ENCODE data around the gene USP20. TPM values are rescaled to one million over a fixed set of nuclear protein-coding genes. Genes with fewer than 3 reads are reported as not detected.
A peak's percentile ranks its signal among the peaks of the same experiment; 100 is the strongest.
"Not testable (repeated sequence)": the region's sequence is repeated elsewhere in the genome, so short reads cannot be mapped to it uniquely, and the experiment has no call there.

USP20 gene
- total RNA-seq, 2 experiments from 2014 or later: 51.1 to 55.4 TPM

DNA sequence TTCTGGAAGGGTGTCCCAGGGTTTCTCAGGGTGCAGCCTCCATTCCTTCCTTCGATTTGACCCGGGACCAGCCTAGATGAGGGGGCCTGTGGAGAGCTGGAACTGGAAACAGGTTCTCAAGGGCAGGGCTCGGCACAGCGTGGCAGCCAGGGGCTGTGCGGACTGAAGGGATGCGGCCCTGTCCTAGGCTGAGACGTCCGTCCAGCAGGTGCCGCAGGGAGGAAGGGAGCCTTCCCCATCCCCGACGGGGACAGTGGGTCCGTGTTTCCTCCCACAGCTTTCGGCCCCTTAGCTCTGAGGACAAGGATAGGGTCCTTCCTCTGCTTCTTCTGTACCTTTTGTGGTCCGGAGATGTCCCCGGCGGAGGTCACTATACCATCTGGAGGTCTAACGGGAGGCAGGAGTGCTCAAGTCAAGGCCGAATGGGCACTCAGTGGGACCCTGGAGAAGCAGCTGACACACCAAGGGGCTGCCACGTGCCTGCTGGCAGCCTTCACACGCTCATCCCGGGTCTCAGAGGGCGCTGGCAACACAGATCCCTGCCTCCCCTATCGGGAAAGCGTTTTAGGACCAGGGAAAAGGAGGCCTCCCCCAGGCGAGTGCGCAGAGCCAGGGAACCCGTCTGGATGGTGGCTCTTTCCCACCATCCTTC lies 49.9 kb downstream of the USP20 start:
- Mint-ChIP-seq H3K27me3 (peaks cover 3% of the 10 kb centered on the region), H3K4me3 (peak overlapping the region; percentile 92), H3K9me3 (peaks cover 4% of the 10 kb centered on the region), H3K27ac (peak overlapping the region; percentile 100), H3K36me3 (peaks cover 47% of the 10 kb centered on the region), H3K4me1 (peaks cover 55% of the 10 kb centered on the region)
- DNase-seq: peak; percentile 51

DNA sequence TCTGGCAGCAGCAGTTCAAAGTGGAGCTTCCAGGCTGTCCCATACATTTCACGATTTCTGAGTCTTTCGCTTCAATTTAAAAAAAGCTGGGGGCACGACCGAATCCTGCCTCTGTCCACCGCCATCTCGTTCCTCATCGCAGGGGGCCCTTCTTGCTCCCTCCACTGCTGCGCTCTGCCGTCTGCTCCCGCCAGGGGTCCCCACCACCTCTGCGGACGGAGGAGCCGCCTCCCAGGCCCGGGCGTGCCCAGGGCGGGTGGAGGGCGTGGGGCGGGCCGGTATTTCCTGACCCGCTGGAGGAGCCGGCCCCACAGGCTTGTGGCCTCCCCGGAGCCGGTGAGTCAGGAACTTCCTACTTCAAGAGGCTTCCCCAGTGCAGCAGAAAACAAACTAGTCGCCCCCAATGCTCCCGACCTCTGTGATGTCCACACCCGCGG lies 50.4 kb downstream of the USP20 start:
- H3K27ac Mint-ChIP-seq: peak overlapping the region; percentile 100
- peaks cover 4% of the 10 kb centered on the region for H3K9me3 Mint-ChIP-seq
- H3K4me1 Mint-ChIP-seq: peaks cover 58% of the 10 kb centered on the region
- peak overlapping the region; percentile 92 for H3K4me3 Mint-ChIP-seq
- DNase-seq: peak; percentile 97
- peaks cover 50% of the 10 kb centered on the region for H3K36me3 Mint-ChIP-seq
- peaks cover 3% of the 10 kb centered on the region for H3K27me3 Mint-ChIP-seq

DNA sequence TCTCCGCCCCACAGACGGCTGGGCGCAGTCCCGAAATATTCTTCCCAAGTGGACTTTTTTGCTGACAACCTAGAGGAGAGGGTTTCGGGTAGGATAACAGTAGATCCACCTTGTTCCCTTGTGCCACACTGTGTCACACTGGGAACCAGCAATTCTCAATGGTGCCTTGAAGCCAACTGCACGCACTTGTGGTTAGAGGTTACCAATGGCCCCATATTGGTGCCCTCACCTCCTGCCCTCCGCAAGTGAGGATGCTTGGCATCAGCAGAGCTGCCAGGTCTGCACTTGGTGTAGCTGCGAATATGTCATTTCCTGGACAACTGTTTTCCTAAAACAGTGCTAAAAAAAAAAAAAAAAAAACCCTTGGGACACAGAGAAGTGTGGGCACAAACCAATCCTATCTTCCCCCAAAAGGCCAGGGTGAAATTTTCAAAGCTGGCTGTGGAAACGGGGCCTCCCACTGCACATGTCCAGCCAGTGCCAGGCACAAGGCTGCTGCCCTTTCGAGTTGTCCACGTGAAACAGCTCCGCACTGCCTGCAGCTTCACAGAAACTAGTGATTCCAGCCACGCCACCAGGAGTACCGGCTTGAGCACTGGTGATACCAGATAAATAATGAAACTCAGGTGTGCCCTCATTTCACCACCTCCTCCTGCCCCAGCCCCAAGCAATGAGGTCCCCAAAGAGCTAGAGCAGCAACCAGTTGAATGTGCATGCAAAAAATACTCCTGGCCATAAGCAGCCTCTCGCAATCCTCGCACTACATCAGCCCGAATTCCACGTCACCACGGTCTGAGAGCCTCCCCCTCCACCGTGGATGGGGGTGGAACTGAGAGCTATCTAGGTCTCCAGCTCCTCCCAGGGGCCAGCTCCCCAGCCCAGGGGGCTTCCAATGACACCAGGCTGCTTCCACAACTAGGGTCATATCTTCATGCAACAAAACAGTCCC lies 51.2 kb downstream of the USP20 start:
- H3K27me3 Mint-ChIP-seq: peaks cover 3% of the 10 kb centered on the region
- H3K9me3 Mint-ChIP-seq: peaks cover 4% of the 10 kb centered on the region
- H3K4me3 Mint-ChIP-seq: peak overlapping the region; percentile 92
- peaks cover 65% of the 10 kb centered on the region for H3K4me1 Mint-ChIP-seq
- peaks cover 58% of the 10 kb centered on the region for H3K36me3 Mint-ChIP-seq
- H3K27ac Mint-ChIP-seq: peak overlapping the region; percentile 100
- peak; percentile 78 for DNase-seq

DNA sequence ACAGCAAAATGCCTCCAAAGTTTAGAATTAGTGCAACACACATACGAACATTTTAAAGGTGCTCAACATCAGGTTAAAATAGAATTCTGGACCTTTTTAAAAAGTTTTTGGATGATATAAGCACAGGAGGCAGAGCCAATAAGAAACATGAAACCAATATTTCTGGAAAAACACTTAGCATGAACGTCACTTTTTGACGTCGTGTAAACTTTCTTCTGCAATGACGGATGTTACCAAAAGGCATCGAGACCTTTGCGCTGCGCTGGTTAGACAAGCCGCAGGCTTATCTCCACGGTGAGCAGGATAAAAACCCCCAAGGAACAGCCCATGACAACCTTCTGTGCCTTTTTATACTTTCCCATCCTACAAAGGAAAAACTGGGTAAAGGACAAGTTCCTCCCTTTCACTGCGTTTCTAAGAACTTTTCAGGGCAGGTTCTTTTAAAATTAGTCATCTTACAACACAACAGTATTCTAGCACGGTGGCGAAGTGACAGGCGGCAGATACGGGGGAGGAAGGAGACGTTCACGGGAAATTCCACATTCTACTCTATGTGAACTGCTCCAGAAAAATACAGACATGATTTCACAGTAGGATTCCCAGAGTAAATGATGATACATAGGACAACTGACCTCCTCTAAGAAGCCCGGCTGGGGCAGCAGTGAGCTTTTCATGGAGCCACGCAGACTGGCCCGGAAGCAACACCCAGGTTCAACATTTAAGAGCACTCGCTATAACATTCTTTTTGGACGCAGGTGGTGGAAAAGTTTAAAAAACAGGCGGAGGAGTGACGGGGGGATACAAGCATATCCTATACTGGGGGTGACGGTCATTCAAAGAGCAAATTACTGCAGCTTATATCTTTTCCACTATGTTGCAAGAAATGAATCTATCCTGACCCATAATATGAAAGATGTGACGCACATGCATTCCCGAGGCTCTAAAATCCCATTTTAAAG lies 52.4 kb downstream of the USP20 start:
- Mint-ChIP-seq H3K4me3 (peak overlapping the region; percentile 92), H3K27me3 (peaks cover 3% of the 10 kb centered on the region), H3K27ac (peak overlapping the region; percentile 100), H3K9me3 (peaks cover 4% of the 10 kb centered on the region), H3K4me1 (peaks cover 71% of the 10 kb centered on the region), H3K36me3 (peaks cover 65% of the 10 kb centered on the region)
- peak; percentile 75 for DNase-seq

DNA sequence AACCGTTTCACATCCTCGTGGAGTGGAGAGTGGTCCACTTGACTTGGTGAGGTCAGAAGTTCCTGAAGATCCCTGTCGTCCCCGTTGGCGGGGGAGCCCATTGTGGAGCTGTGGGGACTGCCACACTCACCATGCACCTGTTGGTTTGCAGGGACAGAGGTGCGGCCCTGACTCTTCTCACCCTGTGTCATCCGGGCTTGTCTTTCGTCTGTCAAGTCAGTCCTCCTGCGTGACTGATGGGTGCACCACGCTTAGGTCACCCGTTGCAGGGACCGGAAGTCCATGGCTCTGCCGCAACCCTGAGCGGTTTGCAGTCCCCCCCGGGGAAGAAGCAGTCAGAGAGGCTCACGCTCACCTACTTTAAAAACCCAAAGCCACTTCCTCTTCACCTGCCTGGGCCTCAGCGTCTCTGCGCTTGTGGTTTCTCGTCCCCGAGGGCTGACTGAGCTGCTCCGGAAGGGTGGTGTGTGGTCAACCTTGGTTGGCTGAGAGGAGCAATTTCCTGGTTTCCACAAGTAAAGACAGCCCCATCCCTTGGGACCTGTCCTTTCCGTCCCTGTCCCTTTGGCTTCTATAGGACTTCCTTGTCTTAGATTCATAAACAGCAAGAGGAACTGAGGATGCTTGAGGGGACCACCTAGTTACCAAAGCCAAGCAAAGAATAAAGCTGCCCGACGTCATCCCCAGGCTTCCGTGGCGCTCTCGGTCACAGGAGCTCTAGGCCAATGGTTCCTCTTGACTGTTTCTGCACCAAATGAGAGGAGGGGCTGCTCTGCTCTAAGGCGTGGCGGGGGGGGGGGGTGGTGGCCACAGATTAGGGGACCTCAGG lies 53.2 kb downstream of the USP20 start:
- Mint-ChIP-seq H3K4me3 (peak overlapping the region; percentile 92), H3K9me3 (peaks cover 4% of the 10 kb centered on the region), H3K27me3 (peaks cover 3% of the 10 kb centered on the region), H3K4me1 (peaks cover 77% of the 10 kb centered on the region), H3K27ac (peak overlapping the region; percentile 100), H3K36me3 (peaks cover 71% of the 10 kb centered on the region)
- DNase-seq: peak; percentile 94

DNA sequence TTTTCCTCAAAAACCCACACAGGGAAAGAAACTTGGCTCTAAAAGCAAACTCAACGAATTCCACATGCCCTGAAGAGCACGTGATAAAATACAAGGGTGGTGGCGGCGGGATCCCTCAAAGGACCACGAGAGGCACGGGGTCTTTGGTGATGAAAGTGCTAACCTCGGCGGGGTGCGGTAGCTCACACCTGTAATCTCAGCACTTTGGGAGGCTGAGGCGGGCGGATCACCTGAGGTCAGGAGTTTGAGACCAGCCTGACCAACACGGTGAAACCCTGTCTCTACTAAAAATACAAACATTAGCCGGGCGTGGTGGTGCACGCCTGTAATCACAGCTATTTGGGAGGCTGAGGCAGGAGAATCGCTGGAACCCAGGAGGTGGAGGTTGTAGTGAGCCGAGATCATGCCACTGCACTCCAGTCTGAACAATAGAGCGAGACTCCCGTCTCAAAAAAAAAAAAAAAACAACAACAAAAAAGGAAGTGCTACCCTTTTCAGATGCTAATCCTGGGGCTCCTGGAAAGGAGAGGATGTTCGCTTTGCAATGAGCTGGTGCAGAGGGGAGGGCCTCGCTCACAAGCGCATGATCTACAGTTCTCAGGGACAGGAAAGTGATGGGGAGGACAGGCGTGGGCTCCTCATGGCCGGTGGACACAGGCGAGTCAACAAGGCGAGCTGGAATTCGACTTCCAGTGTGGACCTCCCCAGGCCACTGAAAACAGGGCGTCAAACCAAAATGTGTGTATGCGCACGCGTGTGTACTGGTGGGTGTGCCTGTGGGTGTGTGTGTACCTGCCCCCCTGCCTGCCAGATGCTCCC lies 54.1 kb downstream of the USP20 start:
- peaks cover 70% of the 10 kb centered on the region for H3K36me3 Mint-ChIP-seq
- peaks cover 4% of the 10 kb centered on the region for H3K9me3 Mint-ChIP-seq
- DNase-seq: peak; percentile 53
- H3K4me1 Mint-ChIP-seq: peaks cover 75% of the 10 kb centered on the region
- peaks cover 3% of the 10 kb centered on the region for H3K27me3 Mint-ChIP-seq
- peak overlapping the region; percentile 100 for H3K27ac Mint-ChIP-seq
- peak overlapping the region; percentile 92 for H3K4me3 Mint-ChIP-seq

DNA sequence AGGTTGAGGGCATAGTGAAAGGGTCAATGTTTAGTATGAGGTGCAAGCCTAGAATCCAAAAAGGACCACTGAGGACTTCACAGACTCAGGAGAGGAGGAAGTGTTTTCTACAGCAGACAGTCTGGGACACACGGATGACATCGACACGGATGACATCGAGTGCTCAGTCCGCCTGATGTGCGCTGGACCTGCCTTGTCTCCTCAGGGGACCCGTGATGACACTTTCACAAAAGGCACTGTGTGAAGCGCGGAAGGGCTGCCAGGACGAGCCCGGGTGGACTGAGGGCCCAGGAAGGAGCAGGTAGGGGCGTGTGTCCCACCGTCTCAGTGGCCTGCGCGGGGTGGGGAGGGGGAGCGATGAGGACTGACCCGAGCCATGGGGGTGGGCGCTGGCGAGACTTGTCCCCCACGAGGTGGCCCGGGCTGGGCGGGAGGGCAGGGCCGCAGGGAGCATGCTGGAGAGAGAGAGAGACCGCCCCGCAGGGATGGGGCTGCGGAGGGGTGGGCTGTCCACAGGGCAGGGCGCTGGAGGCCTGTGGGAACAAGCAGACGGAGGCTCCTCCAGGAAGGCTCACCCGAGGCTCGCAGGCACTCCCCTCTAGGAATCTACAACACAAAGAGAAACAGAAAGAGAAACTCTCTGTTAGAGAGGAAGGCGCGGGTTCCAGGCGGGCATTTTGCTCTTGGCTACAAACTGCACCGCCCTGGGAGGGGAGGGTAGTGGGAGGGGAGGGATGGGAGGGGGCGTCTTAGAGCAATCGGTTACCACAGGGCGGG lies 54.9 kb downstream of the USP20 start:
- DNase-seq: peak; percentile 79
- H3K27me3 Mint-ChIP-seq: peaks cover 3% of the 10 kb centered on the region
- H3K27ac Mint-ChIP-seq: peak overlapping the region; percentile 100
- peaks cover 71% of the 10 kb centered on the region for H3K36me3 Mint-ChIP-seq
- H3K4me1 Mint-ChIP-seq: peaks cover 79% of the 10 kb centered on the region
- H3K4me3 Mint-ChIP-seq: peak overlapping the region; percentile 92
- peaks cover 4% of the 10 kb centered on the region for H3K9me3 Mint-ChIP-seq

DNA sequence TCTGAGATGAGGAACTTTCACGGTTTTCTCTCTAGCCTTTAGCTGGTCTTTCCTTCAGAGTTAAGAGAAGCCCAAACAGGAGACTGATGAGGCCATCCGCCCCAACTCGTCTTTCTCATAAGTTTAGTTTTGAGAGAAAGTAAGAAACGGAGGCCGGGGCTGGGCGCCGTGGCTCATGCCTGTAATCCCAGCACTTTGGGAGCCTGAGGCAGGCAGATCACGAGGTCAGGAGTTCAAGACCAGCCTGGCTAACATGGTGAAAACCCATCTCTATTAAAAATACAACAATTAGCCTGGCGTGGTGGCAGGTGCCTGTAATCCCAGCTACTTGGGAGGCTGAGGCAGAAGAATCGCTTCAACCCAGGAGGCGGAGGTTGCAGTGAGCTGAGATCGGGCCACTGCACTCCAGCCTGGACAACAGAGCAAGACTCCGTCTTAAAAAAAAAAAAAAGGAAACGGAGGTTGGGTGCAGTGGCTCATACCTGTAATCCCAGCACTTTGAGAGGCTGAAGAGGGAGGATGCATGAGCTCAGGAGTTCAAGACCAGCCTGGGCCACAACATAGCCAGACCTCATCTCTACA lies 55.6 kb downstream of the USP20 start:
- peak overlapping the region; percentile 92 for H3K4me3 Mint-ChIP-seq
- H3K27me3 Mint-ChIP-seq, H3K9me3 Mint-ChIP-seq, DNase-seq: not testable (repeated sequence)
- peaks cover 83% of the 10 kb centered on the region for H3K4me1 Mint-ChIP-seq
- peaks cover 74% of the 10 kb centered on the region for H3K36me3 Mint-ChIP-seq
- peak overlapping the region; percentile 100 for H3K27ac Mint-ChIP-seq

DNA sequence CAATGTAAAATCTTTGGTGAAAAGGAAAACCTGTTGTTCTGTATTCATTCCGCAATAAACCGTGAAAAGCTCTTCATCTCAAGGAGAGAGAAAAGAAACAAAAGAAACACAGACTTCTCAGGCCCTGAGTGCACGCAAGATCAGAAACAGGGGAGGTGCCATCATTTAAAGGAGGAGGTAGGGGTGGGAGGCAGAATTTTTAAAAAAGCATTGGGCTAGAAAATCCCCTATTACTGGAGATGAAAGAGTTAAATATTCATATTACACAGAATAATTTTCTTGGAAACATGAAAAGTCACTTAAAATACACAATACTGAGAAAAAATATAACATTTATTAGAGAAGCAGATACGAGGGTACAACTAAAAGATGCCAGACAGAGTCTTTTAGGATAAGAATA lies 56.3 kb downstream of the USP20 start:
- no peak for DNase-seq

DNA sequence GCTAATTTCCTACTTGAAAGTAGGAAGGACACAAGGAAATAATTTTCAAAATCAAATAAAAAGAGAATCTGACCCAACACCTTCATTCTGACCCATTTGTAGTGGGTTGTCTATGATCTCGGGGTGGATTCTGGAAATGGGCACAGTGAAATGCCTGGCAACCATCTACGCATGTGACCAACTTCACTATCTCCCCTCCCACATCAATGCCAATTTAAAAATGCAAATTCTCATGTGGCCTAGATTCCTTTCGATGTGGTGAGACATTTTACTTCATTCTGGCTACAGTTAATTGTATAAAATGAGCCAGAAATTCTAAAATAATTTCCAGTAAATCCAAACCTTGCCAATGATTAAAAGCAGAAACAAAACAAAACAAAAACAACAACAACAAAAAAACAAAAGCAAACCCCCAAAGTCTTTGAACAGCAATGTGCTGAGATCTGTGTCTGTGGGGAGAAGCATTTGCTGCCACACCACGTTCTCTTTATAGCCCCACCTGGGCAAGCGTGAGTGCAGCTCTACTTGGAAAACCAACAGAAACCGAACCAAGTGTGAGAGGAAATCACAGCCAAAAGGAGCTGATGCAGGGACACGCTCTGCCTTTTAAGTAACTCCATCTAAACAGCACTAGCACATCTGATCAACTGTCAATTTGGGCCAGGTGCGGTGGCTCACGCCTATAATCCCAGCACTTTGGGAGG lies 59.0 kb downstream of the USP20 start:
- H3K4me3 Mint-ChIP-seq: peak overlapping the region; percentile 44
- H3K27ac Mint-ChIP-seq: peak overlapping the region; percentile 98
- peaks cover 70% of the 10 kb centered on the region for H3K4me1 Mint-ChIP-seq
- peaks cover 8% of the 10 kb centered on the region for H3K9me3 Mint-ChIP-seq
- peaks cover 85% of the 10 kb centered on the region for H3K36me3 Mint-ChIP-seq
- peak; percentile 47 for DNase-seq
- no peaks in the 10 kb centered on the region for H3K27me3 Mint-ChIP-seq

More for the DNA sequence above, 56.3 kb downstream of the USP20 start:
- peaks cover 4% of the 10 kb centered on the region for H3K9me3 Mint-ChIP-seq
- peaks cover 3% of the 10 kb centered on the region for H3K27me3 Mint-ChIP-seq
- H3K4me3 Mint-ChIP-seq: peak overlapping the region; percentile 92
- peak overlapping the region; percentile 100 for H3K27ac Mint-ChIP-seq
- peaks cover 89% of the 10 kb centered on the region for H3K4me1 Mint-ChIP-seq
- peaks cover 80% of the 10 kb centered on the region for H3K36me3 Mint-ChIP-seq

DNA sequence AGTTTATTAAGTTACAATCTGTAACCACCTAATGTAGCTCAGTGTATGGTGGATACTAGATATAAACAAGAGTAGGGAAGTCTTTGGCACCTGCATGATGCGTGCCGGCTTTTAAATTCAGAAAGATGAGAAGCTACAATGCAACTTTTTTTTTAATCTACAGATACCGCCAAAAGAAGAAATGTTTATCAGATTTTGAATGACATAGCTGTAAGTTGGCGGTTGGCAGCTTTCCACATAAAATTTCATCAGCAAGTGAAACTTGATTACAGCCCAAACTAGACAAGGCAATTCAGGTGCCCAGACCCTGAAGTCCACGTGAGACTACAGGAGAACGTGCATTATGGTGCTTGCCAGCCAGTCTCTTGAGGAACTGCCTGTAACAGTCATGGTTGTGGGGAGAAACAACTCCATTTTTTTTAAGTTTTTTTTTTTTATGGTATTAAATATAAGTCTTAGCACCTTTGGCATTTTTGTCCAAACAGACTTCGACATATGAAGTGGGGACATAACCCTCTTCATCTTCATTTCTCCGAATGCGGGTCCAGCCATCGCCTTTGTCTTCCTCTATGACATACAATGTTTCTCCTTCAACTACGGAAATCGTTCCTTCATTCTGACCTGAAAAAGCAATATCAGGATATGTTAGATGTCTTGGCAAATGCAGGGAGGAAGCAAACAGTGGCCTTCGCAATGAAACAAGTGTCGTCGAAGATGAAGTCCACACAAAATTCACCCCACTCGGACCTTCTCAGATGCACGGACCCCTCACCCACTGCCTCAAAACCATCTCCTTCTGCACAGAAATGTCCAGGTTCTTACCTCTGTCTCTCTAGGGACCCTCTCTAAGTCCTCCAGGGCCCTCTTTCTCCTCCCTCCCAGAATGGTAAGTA lies 60.4 kb downstream of the USP20 start:
- H3K4me3 Mint-ChIP-seq: no peak overlapping the region
- H3K9me3 Mint-ChIP-seq: peaks cover 4% of the 10 kb centered on the region
- peak overlapping the region; percentile 98 for H3K27ac Mint-ChIP-seq
- H3K27me3 Mint-ChIP-seq: no peaks in the 10 kb centered on the region
- DNase-seq: no peak
- peaks cover 69% of the 10 kb centered on the region for H3K4me1 Mint-ChIP-seq
- peaks cover 88% of the 10 kb centered on the region for H3K36me3 Mint-ChIP-seq

Data from activated naive CD8-positive, alpha-beta T cell treated with anti-CD3 and anti-CD28 coated beads for 36 hours (primary cell).